Activated CD8-positive, alpha-beta memory T cell treated with anti-CD3 and anti-CD28 coated beads for 36 hours (primary cell): ENCODE measurements around the gene ALDH3B2. TPM values are rescaled to one million over a fixed set of nuclear protein-coding genes. Genes with fewer than 3 reads are reported as not detected.
"Not testable (repeated sequence)": the region's sequence is repeated elsewhere in the genome, so short reads cannot be mapped to it uniquely, and the experiment has no call there.

Experiments
- CTCF ChIA-PET: fragments of 350-600 bp; sonication (Branson Sonifier 250); formaldehyde crosslinking; loops from one replicate; lab custom pipeline; 2021; ENCODE audit warnings: antibody characterized with exemption; lab: Charles Lee
- POLR2A ChIA-PET: fragments of 350-600 bp; sonication (Branson Sonifier 250); formaldehyde crosslinking; loops from one replicate; lab custom pipeline; 2021; ENCODE audit warnings: antibody characterized with exemption; lab: Charles Lee
- total RNA-seq, 2 experiments: library from RNA; stranded (reverse); gene quantifications; one replicate each; pipeline ENCODE4 v1.2.3, GENCODE V29; 2021

Gene ALDH3B2
- total RNA-seq, 2 experiments from 2014 or later: not detected

- ChIA-PET CTCF (no interaction called here), POLR2A (no interaction called here)
Measured at GRCh38 chr11:67664696-67665540, 9.5 kb downstream of the ALDH3B2 start.

- POLR2A ChIA-PET: no interaction called here
- CTCF ChIA-PET: no interaction called here
Measured at GRCh38 chr11:67664213-67664585, 10.2 kb downstream of the ALDH3B2 start.

GRCh38 chr11:67663532-67664212, 10.8 kb downstream of the ALDH3B2 start:
- ChIA-PET POLR2A (no interaction called here), CTCF (interaction anchor here (2.2 kb wide), 1 partner anchor 34 kb away, joined by 7 read pairs; the partner anchor contains the start of gene NUDT8)

- ChIA-PET CTCF (interaction anchor here (2.2 kb wide), 1 partner anchor 34 kb away, joined by 7 read pairs; the partner anchor contains the start of gene NUDT8), POLR2A (no interaction called here)
Measured at GRCh38 chr11:67662835-67663531, 11.4 kb downstream of the ALDH3B2 start.

- ChIA-PET CTCF (interaction anchor here (2.2 kb wide), 1 partner anchor 33 kb away, joined by 7 read pairs; the partner anchor contains the start of gene NUDT8), POLR2A (no interaction called here)
Measured at GRCh38 chr11:67662142-67662834, 12.1 kb downstream of the ALDH3B2 start.

- CTCF ChIA-PET: interaction anchor here (3.9 to 4.0 kb wide), 2 partner anchors 12 to 15 kb away, joined by 17 to 21 read pairs; no protein-coding TSS in a partner anchor
- POLR2A ChIA-PET: interaction anchor here (0.6 kb wide), 2 partner anchors 552 to 631 kb away, joined by 3 read pairs; no protein-coding TSS in a partner anchor
Measured at GRCh38 chr11:67660752-67661151, 13.7 kb downstream of the ALDH3B2 start.

- POLR2A ChIA-PET: not testable (repeated sequence)
- CTCF ChIA-PET: interaction anchor here (0.6 to 4.0 kb wide), 6 partner anchors 11 to 91 kb away, joined by 3 to 29 read pairs (median 14); partner anchors contain the start of genes NUDT8 and TBX10
Measured at GRCh38 chr11:67659651-67660165, 14.7 kb downstream of the ALDH3B2 start.

GRCh38 chr11:67657300-67657699, 17.1 kb downstream of the ALDH3B2 start:
- ChIA-PET CTCF (interaction anchor here (3.5 to 4.0 kb wide), 3 partner anchors 9 to 27 kb away, joined by 17 to 29 read pairs (median 21); partner anchors contain the start of gene NUDT8), POLR2A (interaction anchor here (1.1 kb wide), 1 partner anchor 28 kb away, joined by 5 read pairs; the partner anchor contains the start of gene NUDT8)

GRCh38 chr11:67656278-67656922, 18.0 kb downstream of the ALDH3B2 start:
- CTCF ChIA-PET: interaction anchor here (0.7 to 3.5 kb wide), 3 partner anchors 16 to 87 kb away, joined by 3 to 29 read pairs (median 3); partner anchors contain the start of gene NUDT8

GRCh38 chr11:67654225-67654624, 20.2 kb downstream of the ALDH3B2 start:
- CTCF ChIA-PET: no interaction called here

More at GRCh38 chr11:67656278-67656922, 18.0 kb downstream of the ALDH3B2 start:
- POLR2A ChIA-PET: no interaction called here

GRCh38 chr11:67652965-67653845, 21.2 kb downstream of the ALDH3B2 start:
- CTCF ChIA-PET: interaction anchor here (0.6 kb wide), 1 partner anchor 393 kb away, joined by 4 read pairs; no protein-coding TSS in a partner anchor
- POLR2A ChIA-PET: no interaction called here

More at GRCh38 chr11:67654225-67654624, 20.2 kb downstream of the ALDH3B2 start:
- POLR2A ChIA-PET: no interaction called here

GRCh38 chr11:67651976-67652781, 22.2 kb downstream of the ALDH3B2 start:
- ChIA-PET CTCF (interaction anchor here (1.1 to 2.4 kb wide), 2 partner anchors 22 to 62 kb away, joined by 3 to 10 read pairs; partner anchors contain the start of gene NUDT8), POLR2A (interaction anchor here (0.6 kb wide), 1 partner anchor 16 kb away, joined by 5 read pairs; no protein-coding TSS in a partner anchor)

- POLR2A ChIA-PET: interaction anchor here (0.7 to 1.6 kb wide), 3 partner anchors 15 to 1337 kb away, joined by 4 to 10 read pairs (median 6); no protein-coding TSS in a partner anchor
Measured at GRCh38 chr11:67649634-67650510, 24.6 kb downstream of the ALDH3B2 start.

More at GRCh38 chr11:67649634-67650510, 24.6 kb downstream of the ALDH3B2 start:
- CTCF ChIA-PET: interaction anchor here (0.6 to 2.4 kb wide), 4 partner anchors 9 to 544 kb away, joined by 3 to 17 read pairs (median 7); partner anchors contain the start of gene NUDT8
